ENCODE results near the gene OR10H4. TPM values are rescaled to one million over a fixed set of nuclear protein-coding genes. Genes with fewer than 3 reads are reported as not detected.
"Not testable (repeated sequence)": the region's sequence is repeated elsewhere in the genome, so short reads cannot be mapped to it uniquely, and the experiment has no call there.

Gene OR10H4
- total RNA-seq, 1 experiment from 2014 or later: not detected

- Mint-ChIP-seq H3K27ac (no peak overlapping the region), H3K4me3 (no peak overlapping the region), H3K36me3 (peaks cover 47% of the 10 kb centered on the region), H3K9me3 (peaks cover 73% of the 10 kb centered on the region), H3K27me3 (ENCODE audit: low read depth) (peaks cover 20% of the 10 kb centered on the region), H3K4me1 (no peaks in the 10 kb centered on the region)
- DNase-seq (ENCODE audit: low spot score) (no peak), ATAC-seq (no peak)
- ChIA-PET POLR2A (no interaction called here), CTCF (no interaction called here)
- TF ChIP-seq EMX1 (CRISPR knock-in tag; IDR thresholded peaks at IDR 0.05) (no peak), ATF1 (CRISPR knock-in tag; IDR thresholded peaks at IDR 0.05) (no peak), ZNF671 (CRISPR knock-in tag; IDR thresholded peaks at IDR 0.05) (no peak), KAT7 (CRISPR knock-in tag; IDR thresholded peaks at IDR 0.05; ENCODE audit: borderline replicate concordance) (no peak), SP1 (CRISPR knock-in tag; conservative IDR thresholded peaks at IDR 0.05) (no peak), SMAD3 (CRISPR knock-in tag; IDR thresholded peaks at IDR 0.05; ENCODE audit: borderline replicate concordance) (no peak), IRF2 (CRISPR knock-in tag; IDR thresholded peaks at IDR 0.05; ENCODE audit: borderline replicate concordance, low read depth) (no peak), ZNF423 (CRISPR knock-in tag; IDR thresholded peaks at IDR 0.05) (no peak), MLX (CRISPR knock-in tag; IDR thresholded peaks at IDR 0.05) (no peak), TCF7 (CRISPR knock-in tag; IDR thresholded peaks at IDR 0.05; ENCODE audit: low read depth) (no peak), ZNF512 (CRISPR knock-in tag; IDR thresholded peaks at IDR 0.05; ENCODE audit: borderline replicate concordance) (no peak), FOXP1 (CRISPR knock-in tag; IDR thresholded peaks at IDR 0.05; ENCODE audit: borderline replicate concordance) (no peak), E2F4 (CRISPR knock-in tag; IDR thresholded peaks at IDR 0.05; ENCODE audit: borderline replicate concordance, low read depth) (no peak), ZNF416 (CRISPR knock-in tag; IDR thresholded peaks at IDR 0.05) (no peak), GRHL2 (CRISPR knock-in tag; IDR thresholded peaks at IDR 0.05; ENCODE audit: insufficient replicate concordance, severe bottlenecking) (no peak), USF2 (CRISPR knock-in tag; IDR thresholded peaks at IDR 0.05) (no peak), NR2C2 (CRISPR knock-in tag; IDR thresholded peaks at IDR 0.05) (no peak), TP53 (CRISPR knock-in tag; IDR thresholded peaks at IDR 0.05) (no peak), ZNF232 (CRISPR knock-in tag; IDR thresholded peaks at IDR 0.05) (no peak), GABPB1 (CRISPR knock-in tag; IDR thresholded peaks at IDR 0.05) (no peak)
These were observed 30.5 kb downstream of the OR10H4 start for GRCh38 chr19:15979293-15979692.

GRCh38 chr19:15985831-15986230 lies 37.0 kb downstream of the OR10H4 start:
- H3K36me3 Mint-ChIP-seq: peaks cover 22% of the 10 kb centered on the region
- CTCF ChIA-PET: not testable (repeated sequence)

GRCh38 chr19:15986701-15987100 lies 37.9 kb downstream of the OR10H4 start:
- Mint-ChIP-seq H3K27ac (no peak overlapping the region), H3K4me3 (no peak overlapping the region), H3K36me3 (peaks cover 24% of the 10 kb centered on the region), H3K4me1 (no peaks in the 10 kb centered on the region), H3K27me3 (ENCODE audit: low read depth) (peaks cover 12% of the 10 kb centered on the region; the same call in 1 of the 2 replicates), H3K9me3 (peaks cover 81% of the 10 kb centered on the region)
- CTCF ChIA-PET: no interaction called here
- ATAC-seq: no peak
- POLR2A ChIA-PET: no interaction called here
- TF ChIP-seq PRRX2 (CRISPR knock-in tag; IDR thresholded peaks at IDR 0.05) (no peak), MXD4 (CRISPR knock-in tag; IDR thresholded peaks at IDR 0.05; ENCODE audit: borderline replicate concordance) (no peak), GTF2I (CRISPR knock-in tag; conservative IDR thresholded peaks at IDR 0.05) (no peak), ATF6 (CRISPR knock-in tag; IDR thresholded peaks at IDR 0.05) (no peak), FOXK1 (CRISPR knock-in tag; IDR thresholded peaks at IDR 0.05) (no peak), RELA (CRISPR knock-in tag; IDR thresholded peaks at IDR 0.05; ENCODE audit: borderline replicate concordance) (no peak), FOXJ3 (CRISPR knock-in tag; IDR thresholded peaks at IDR 0.05; ENCODE audit: borderline replicate concordance) (no peak)
- no peak for DNase-seq (ENCODE audit: low spot score)

More at GRCh38 chr19:15985831-15986230, 37.0 kb downstream of the OR10H4 start:
- H3K4me3 Mint-ChIP-seq; H3K27ac Mint-ChIP-seq; POLR2A ChIA-PET; H3K4me1 Mint-ChIP-seq; DNase-seq (ENCODE audit: low spot score); H3K27me3 Mint-ChIP-seq (ENCODE audit: low read depth); ATAC-seq: not testable (repeated sequence)
- peaks cover 77% of the 10 kb centered on the region for H3K9me3 Mint-ChIP-seq
